Cortex of kidney (tissue), 1 donor: ENCODE data around the gene SSX2IP.

Experiments
- DNase-seq: peaks from one replicate; lab custom pipeline; 2025; lab: John Stamatoyannopoulos, UW

Gene SSX2IP

GRCh38 chr1:84708031-84708430 lies 17.8 kb upstream of the SSX2IP start:
- no peak for DNase-seq

GRCh38 chr1:84705513-84705912 lies 15.3 kb upstream of the SSX2IP start:
- no peak for DNase-seq

DNA sequence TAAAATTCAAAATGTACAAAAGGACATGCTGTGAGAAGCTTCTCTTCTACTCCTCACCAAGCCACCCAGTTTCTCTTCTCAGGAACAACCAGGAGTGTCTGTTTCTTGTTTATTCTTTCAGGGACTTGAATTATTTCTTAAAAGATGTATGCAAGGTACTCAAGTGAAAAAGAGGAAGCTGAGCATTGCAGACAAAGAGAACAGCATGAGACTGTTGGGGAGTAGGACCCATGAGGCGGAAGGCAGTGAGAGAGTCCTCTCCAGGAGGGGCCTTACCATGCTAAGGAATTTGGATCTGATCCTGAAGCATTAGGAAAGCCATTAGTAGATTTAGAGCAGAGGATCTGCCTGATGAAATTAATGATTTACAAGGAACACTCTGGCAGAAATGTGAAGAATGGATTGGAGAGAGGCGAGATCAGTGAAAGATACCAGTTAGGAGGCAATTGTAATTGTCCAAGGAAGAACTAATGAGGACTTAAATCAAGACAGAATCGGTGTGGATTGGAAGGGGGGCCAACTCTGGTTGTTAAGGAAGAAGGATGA lies 14.7 kb upstream of the SSX2IP start:
- no peak for DNase-seq

GRCh38 chr1:84703431-84703830 lies 13.2 kb upstream of the SSX2IP start:
- no peak for DNase-seq

DNA sequence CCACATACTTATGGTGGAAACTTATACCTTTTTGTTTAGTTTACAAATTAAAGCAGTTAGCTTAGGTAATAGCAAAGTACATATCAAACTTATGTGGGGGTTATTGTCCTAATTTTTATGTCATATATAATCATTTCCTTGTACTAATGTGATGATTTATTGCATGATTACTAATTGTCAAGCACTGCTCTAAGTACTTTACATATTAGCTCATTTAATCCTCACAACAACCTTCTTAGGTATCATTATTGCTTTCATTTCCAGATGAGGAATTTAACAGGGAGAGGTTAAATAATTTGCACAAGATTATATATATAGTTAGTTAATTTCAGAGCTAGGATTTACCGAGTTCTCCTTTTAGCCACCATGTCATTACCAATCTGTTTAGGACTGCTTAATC lies 11.9 kb upstream of the SSX2IP start:
- DNase-seq: no peak

GRCh38 chr1:84701376-84701775 lies 11.1 kb upstream of the SSX2IP start:
- no peak for DNase-seq

DNA sequence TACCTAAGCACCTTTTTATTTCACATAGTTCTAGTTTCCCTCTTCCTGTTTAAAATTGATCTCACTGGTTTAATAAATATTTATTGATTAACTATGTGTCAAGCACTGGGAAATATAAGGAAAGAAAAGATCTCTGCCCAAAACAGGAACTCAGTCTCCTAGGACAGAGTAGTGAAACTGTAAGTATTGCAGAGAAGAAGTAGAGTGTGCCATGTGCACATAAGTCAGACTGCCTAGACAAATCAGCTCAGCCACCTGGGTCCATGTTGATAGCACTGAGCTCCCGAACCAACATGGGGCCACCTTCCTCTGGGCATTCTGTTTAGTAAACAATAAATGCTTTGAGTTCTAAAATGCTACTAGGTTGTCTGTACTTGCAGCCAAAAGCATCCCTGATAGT lies 9.8 kb upstream of the SSX2IP start:
- no peak for DNase-seq

DNA sequence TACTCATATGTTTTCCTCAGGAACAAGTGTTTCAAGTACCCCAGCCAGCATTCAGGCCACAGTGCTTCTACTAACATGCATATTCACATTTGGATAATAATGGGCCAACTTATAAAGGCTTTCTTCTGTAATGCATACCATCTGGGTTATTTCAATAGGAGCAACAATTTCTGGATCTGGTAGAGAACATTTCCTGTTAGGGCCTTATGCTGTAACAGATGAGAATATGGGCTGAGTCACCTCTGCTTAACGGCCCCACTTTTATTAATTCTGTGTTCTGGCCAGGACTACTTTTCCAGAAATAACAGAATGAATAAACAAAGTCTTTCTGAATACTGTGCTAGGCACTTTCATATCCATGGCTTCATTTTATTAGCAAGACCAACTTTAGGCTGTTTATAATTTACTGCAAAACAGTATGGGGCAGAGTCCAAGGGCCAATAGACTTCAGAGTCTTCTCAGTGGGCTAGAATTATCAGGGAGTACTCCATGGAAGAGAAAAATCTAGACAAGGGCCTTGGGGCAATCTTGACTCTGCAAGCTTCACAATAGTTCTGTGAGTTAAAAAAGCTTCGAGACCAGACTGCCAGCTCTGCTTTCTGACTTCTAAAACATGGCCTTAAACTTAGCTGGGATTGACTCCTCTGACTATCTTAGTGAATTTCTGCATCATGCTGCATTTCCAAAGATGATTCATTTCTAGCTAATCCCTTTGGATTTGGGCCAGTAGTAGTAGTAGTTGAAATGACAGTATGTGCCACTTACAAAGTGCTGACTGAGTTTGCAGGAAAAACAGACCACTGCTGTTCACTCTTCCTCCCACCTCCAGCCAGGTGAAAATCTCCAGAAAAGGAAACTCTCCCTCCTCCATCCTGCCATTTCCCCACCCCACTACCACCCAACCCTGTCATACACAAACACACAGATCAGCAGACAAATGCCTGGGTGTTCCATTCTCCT lies 8.2 kb upstream of the SSX2IP start:
- no peak for DNase-seq

DNA sequence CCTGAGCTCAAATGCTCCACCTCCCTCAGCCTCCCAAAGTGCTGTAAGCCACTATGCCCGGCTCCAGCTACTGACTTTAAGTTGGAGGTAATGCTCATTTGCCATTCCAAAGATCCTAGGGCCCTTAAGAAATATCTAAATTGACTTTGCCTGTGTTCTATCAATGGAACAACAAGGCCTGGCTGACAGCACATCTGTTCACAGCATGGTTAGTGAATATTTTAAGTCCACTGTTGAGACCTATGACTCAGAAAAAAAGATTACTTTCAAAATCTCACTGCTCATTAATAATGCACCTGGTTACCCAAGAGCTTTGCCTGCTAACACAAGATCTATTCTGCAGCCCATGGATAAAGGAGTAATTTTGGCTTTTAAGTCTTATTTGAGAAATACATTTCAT lies 3.5 kb upstream of the SSX2IP start:
- no peak for DNase-seq

GRCh38 chr1:84693005-84693404 lies 2.7 kb upstream of the SSX2IP start:
- DNase-seq: no peak

DNA sequence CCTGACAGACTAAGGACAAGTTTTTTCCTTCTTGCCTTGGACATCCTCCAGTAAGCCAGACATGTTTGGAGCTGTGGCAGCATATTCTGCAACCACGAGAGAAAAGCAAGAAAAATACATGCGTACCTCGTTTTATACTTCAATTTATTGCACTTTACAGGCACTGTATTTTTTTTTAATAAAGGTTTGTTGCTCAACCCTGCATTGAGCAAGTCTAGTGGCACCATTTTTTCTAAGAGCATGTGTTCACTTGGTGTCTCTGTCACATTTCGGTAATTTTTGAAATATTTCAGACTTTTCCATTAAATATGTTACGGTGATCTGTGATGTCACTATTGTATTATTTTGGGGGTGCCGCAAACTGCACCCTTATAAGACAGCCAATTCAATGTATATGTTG lies 2.1 kb upstream of the SSX2IP start:
- no peak for DNase-seq

- no peak for DNase-seq
Measured at GRCh38 chr1:84691122-84691783, 992 bp upstream of the SSX2IP start.

- DNase-seq: no peak
Measured at GRCh38 chr1:84689514-84690396, 506 bp downstream of the SSX2IP start.

DNA sequence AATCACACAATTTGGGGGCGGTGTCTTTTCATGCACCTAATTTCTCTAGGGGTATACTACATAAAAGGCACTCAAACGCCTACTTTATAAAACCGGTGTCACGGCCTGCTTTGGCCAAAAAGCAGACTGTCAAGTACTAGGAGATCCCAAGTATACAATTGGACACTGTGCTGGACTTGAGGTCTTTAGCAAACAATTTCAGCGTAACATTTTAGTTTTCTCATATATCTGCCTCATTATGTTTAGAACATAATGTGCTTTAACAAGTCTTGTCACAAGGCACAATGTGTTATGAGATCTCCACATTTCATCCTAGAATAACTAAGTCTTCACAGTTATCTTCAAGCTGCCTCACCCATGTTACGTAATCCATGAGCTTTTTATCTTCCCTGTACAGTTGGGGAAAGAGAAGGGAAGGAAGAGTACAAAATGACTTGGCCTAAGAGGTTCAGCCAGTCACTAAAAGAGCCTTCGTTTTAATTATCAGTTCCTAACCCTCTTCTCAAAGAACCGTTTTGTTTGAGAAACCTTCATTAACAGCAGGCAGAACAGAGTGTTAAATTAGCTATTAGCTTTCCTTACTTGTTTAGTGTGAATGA lies 1.7 kb downstream of the SSX2IP start:
- no peak for DNase-seq

- no peak for DNase-seq
Measured at GRCh38 chr1:84687714-84688462, 2.4 kb downstream of the SSX2IP start.

DNA sequence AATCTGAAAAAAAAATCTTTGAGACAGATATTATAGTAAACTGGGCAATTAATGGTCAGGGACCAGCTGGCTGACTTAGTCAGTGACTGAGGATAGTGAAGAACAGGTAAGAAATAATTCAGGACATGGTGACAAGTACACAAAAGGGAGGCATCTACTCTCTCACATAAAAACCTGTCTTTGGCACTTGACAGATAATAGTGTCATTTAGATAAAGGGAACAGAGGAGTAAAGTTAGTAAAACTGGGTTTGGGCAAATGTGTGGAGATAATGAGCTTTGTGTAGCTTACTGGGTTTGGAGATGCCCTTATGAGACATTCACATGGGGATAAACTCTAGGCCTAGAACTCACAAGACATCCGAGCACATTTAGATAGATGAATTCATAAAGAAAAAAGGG lies 4.0 kb downstream of the SSX2IP start:
- no peak for DNase-seq

DNA sequence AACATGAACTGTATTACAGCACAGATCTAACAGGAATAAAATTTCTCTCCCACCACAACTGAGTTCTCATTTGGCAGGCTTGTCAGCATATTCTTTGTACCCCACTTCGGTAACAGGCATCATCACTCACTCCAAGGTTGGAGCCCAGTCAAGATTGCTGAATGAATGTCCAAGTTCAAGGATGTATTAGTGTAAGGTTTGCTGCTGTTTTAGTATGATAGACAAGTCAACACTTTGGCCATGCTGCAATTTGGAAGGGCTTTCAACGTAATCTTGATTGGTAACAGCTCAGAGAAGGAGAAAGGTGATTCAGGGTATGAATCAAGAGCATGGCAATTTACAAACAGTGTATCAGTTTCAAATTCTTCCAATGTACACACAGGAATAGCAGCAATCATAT lies 6.8 kb downstream of the SSX2IP start:
- DNase-seq: no peak

- DNase-seq: no peak
Measured at GRCh38 chr1:84682047-84682446, 8.2 kb downstream of the SSX2IP start.

- no peak for DNase-seq
Measured at GRCh38 chr1:84677415-84678099, 12.7 kb downstream of the SSX2IP start.

- no peak for DNase-seq
Measured at GRCh38 chr1:84675631-84676030, 14.6 kb downstream of the SSX2IP start.
